RKO (cell line): Measurements from ENCODE around the gene CCS.
"Not testable (repeated sequence)": the region's sequence is repeated elsewhere in the genome, so short reads cannot be mapped to it uniquely, and the experiment has no call there.

ENCODE experiments used
- DNase-seq: peaks from one replicate; pipeline ENCODE4 v3.0.0-alpha.2; 2016; ENCODE audit warnings: low spot score

Gene CCS

GRCh38 chr11:66561178-66561974 lies 31.6 kb upstream of the CCS start:
- DNase-seq = no peak

- no peak for DNase-seq
Measured at GRCh38 chr11:66561975-66562248, 31.1 kb upstream of the CCS start.

- no peak for DNase-seq
Measured at GRCh38 chr11:66562275-66562674, 30.7 kb upstream of the CCS start.

GRCh38 chr11:66562907-66563583 lies 29.9 kb upstream of the CCS start:
- no peak for DNase-seq

GRCh38 chr11:66563832-66564231 lies 29.2 kb upstream of the CCS start:
- no peak for DNase-seq

GRCh38 chr11:66564538-66564937 lies 28.4 kb upstream of the CCS start:
- no peak for DNase-seq

- DNase-seq = no peak
Measured at GRCh38 chr11:66564984-66565383, 28.0 kb upstream of the CCS start.

- DNase-seq = no peak
Measured at GRCh38 chr11:66566221-66566620, 26.8 kb upstream of the CCS start.

- DNase-seq = no peak
Measured at GRCh38 chr11:66567787-66568123, 25.2 kb upstream of the CCS start.

- DNase-seq = no peak
Measured at GRCh38 chr11:66568124-66568916, 24.7 kb upstream of the CCS start, which contains the start of gene CTSF. Gene CTSF, minus strand, starts transcription at chr11:66568606. Its CDS starts 120 bp downstream, at chr11:66568486.

GRCh38 chr11:66569076-66569475 lies 23.9 kb upstream of the CCS start:
- DNase-seq = no peak

GRCh38 chr11:66570079-66570849 lies 22.7 kb upstream of the CCS start:
- no peak for DNase-seq

GRCh38 chr11:66570850-66571180 lies 22.2 kb upstream of the CCS start:
- no peak for DNase-seq

- peak; percentile 74 for DNase-seq
Measured at GRCh38 chr11:66579017-66579606, 13.9 kb upstream of the CCS start.

- no peak for DNase-seq
Measured at GRCh38 chr11:66580803-66581202, 12.2 kb upstream of the CCS start.

GRCh38 chr11:66581261-66581660 lies 11.7 kb upstream of the CCS start:
- DNase-seq = no peak

- DNase-seq = not testable (repeated sequence)
Measured at GRCh38 chr11:66582565-66583147, 10.3 kb upstream of the CCS start.

- DNase-seq = not testable (repeated sequence)
Measured at GRCh38 chr11:66585447-66585846, 7.5 kb upstream of the CCS start.

- no peak for DNase-seq
Measured at GRCh38 chr11:66586136-66586535, 6.8 kb upstream of the CCS start.

GRCh38 chr11:66589315-66589714 lies 3.7 kb upstream of the CCS start:
- DNase-seq = not testable (repeated sequence)

- DNase-seq = no peak
Measured at GRCh38 chr11:66589996-66590675, 2.8 kb upstream of the CCS start.
